NCI-H524 treated with DMSO at 0.1 percent for 48 hours (cell line): ENCODE data around the gene SLC2A13.
A peak's percentile ranks its signal among the peaks of the same experiment; 100 is the strongest.

Experiments used
- DNase-seq: peaks from one replicate; lab custom pipeline; 2025; lab: John Stamatoyannopoulos, UW

The SLC2A13 gene

DNA sequence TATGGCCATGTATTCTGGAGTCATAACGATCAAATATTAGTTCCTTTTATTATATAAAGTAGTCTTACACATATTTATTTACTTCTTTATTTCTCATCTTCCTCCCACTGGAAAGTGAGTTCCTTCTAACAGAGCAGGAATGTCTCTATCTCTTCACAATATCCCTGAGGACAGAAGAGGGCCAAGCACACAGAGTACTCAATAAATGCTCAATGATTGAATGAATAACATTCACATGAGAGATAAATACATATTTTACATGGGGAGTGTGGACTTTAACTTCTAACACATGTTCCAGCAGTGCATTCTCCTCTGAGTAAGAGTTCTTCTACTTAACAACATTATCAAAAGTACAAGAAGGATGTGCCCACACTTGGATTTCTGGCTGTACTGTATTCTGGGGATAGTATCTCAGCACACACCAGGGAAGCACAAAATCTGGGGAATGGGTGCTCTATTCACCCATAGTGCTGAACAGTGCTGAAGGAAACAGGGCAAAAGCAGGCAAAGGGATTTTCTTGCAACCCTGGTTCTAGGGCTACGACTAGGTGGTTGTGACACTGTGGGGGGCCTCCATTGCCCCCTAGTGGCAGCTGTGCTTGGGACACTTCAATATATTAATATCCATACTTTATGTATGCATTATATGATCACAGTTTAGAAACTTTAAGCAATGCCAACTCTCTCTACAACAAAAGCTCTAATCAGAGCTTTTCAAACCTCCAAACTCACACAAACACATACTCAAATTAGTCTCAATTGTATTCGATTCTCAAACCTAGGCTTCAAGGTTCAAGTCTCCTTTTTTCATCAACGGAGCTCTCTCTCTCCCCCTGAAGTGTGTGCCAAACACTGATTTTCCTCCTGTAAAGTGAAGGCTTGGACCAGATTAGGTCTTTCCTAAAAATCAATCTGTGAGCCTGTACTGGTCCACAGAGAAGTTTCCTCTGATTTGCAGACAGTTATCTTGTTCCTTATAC, 115.5 kb downstream of the SLC2A13 start:
- DNase-seq: no peak

DNA sequence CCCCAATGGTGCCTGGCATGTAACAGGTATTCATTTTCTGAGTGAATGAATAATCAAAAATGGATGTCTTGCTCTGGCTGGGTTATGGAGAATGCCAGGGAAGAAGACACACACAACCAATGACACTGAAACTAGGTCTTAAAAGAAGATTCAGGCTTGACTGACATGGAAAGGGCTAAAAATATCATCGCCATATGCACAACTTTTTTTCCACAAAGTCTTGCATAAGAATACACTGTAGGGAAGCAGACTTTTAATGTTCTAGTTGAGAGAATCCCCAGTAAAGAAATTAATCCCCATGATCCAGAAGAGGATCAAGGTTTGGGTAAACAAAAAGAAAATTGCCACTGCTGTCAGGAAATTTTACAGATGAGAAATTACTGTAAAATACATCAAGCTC, 116.4 kb downstream of the SLC2A13 start:
- no peak for DNase-seq

DNA sequence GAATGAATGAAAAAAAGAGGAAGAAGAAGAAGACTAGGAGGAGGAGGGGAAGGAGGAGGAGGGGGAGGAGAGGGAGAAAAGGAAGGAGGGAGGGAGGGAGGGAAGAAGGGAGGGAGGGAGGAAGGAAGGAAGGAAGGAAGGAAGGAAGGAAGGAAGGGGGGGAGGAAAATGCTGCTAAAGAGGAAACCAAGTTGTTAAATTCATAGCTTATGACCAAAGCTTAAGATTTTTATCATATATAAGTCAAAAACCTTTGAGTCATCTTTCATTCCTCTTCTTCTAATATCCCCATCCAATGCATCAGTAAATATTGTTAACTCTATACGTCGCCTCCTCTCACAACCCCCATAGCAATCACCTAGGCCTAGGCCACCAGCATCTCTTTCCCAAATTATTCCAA, 117.3 kb downstream of the SLC2A13 start:
- no peak for DNase-seq

DNA sequence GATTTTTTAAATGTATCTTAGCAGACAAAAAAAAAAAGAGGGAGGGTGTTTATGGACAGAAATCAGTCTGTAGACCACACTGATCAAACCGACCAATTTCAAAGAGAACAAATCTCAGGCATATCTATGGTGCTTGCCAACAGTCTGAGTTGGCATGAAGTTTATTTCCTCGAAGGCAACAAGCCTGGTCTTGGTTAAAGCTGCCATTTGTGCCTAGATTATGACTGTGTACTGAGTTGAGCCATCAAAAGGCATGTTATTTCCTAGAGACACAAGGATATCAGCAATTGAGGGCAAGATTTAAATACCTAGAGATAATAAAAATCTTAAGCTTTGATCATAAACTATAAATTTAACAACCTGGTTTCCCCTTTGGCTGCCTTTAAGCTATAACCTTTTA, 119.2 kb downstream of the SLC2A13 start:
- no peak for DNase-seq

DNA sequence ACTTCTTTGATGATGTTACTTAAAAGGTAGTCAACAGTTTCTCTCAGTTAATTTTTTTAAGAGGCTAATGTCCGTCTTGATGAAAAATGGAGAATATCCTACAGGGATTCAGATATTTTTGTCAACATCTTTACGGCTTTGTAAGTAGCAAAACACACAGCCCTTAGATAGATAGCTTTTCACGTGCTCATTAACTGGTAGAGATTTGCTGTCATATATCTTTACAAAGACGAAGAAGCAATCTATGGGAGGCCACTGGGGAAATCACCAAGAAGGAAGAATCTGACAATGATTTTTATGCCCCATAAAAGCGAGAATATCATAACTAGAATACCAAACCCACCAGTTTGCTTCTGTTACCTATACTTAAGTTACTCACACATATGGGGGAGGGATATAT, 121.2 kb downstream of the SLC2A13 start:
- no peak for DNase-seq

DNA sequence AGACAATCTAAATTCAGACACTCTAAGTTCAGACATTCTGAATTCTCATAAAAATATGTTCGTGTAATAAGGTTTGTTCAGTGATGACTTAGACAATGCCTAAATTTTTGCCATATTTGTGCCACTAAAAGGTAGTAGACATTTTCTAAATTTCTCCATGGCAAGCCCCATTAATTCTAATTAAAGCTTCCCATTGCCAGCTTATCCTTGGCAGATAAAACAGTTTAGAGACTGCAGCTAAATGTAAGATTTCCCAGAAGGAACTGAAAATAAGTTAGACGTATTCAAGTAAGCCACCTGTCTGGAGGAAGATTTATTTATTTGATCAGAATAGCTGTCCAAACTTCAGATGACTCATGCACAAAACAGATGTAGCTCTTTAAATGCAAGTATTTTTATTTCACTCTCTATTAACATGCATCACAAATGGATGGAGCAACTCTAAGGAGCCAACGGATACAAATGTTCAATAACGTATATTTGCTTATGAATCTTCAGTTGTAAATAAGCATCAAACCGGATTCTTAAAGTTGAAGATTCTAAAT, 130.4 kb downstream of the SLC2A13 start:
- no peak for DNase-seq

DNA sequence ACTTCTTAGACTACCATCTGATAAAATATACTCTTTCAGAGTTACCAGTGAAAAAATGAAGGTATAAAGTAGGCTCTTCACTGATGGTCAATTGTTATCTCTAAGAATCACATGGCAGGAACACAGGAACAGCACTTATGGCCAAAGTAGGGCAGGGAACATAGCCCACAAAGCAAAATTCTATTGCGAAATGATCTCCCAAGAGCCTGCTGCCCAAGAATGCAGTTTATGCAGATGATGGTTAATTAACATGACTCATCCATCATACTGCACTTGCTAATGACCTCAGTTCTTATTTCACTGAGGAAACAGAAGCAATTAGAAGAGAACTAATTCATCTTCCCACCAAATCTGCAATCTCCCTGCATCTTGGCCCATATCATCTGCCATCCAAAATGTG, 133.8 kb downstream of the SLC2A13 start:
- no peak for DNase-seq

DNA sequence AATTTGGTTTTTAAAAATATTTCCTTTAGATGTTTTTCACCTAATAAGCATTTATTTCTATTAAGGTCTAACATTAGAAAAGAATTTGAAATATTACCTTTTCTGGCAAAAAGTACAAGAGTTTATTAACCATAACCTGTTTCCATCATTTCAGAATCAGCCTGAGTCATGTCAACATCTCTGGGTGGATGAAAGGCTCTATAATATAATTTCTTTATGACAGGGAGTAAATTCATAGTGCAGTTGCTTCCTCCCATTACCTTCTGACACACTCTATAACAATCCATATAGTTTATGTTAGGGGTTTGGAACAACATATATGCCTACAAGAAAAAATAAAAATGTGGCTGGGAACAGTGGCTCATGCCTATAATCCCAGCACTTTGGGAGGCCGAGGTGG, 134.5 kb downstream of the SLC2A13 start:
- DNase-seq: no peak

DNA sequence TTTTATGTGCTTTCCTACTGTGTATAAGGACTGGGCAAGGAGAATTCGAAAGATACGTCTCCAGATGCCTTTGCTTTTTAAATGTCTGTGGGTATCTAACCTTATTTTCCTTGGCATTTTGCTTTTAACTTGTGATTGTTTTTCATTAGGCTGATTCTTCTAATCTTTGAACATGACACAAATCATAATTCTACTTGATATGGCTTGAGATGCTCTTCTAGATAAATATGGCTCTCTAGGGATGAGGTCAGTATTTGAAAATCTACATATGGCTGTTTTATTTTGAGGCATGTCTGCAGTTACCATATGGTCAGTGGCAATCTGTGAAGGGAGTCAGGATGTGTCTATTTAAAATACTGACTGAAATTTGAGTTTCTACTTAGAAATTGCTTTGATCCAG, 139.2 kb downstream of the SLC2A13 start:
- DNase-seq: peak; percentile 40

DNA sequence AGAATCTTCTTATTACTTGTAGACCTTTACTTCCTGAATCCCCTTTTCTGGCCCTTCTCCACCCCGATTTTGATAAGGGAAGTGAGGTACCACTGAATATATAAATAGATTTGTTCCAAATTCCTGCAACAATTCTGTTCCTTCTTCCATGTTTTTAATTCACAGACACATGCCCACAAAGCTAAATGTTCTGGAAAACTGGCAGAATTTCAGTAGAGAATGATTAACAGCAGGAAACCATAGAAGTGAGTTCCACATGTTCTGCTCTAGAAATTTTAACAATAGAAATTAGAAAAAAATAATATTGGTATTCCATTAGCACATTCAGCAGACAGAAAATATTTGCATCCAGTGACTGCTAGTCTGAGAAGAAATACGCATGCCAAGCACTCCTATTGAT, 139.6 kb downstream of the SLC2A13 start:
- no peak for DNase-seq

DNA sequence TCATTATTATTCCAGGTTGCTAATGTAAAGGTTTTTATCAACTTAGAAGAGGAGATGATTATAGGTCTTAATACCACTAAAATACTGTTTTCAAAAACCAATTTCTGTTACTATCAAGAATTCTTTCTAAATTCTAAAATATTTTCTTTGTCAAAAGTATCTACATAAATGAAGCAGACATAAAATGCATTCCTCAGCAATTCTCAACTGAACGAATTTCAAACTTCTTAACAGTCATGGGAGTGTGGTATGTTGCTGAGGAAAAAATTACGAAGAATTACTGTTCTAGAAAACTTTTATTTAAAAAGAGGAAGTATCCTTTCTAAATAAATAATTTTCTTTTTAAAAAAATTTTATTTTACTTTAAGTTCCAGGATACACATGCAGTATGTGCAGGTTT, 146.4 kb downstream of the SLC2A13 start:
- no peak for DNase-seq

DNA sequence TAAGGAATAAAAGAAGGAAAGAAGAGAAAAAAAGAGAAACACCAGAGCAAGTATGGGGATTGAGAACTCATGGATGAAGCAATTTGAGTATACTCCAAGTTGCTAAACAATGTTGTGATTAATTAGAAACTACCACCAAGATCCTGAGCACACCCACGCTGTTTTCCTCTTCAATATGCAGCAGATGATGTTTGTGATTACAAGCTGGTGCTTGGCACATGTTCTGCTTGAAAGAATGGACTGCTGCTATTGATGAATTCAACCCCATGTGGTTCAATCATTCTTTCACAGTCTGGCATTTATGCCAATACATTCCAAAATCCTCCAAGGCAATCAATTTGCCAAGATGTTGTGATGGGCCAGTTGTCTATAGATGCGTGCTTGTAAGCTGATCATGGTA, 146.8 kb downstream of the SLC2A13 start:
- DNase-seq: no peak

DNA sequence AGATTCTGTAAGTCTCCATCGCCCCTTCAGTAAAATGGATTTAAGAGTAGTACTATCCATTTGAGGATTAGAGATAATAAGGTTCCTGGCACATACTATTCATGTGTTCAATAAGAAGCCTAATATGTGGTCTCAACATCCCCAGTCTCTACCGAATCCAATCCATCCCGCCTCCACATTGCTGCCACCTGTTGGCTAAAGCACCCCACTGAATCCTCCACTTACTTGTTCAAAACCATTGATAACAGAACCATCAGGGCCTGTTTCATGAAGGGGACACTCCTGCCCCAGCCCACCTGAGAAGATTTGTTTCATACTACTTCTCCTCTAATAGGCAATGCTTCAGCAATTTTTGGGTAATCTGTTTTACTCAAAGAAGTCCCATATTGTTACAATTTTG, 147.5 kb downstream of the SLC2A13 start:
- DNase-seq: no peak

DNA sequence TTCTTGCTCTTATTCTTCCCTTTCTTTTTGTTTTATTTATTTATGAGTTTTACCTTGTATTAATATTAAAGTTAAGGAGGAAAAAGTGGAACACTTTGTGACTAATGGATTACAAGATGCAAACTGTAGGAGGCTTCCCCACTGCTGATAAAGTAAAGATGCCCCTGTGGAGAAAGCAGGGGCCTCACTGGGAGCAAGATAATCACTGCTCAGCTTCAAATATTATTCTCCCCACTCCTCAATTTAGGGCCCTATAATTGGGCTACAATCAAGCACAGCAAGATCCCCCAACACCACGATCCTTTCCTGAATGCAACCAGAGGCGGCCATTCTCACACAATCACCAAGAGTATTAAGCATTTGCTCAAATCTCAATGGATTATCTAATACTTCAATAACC, 149.2 kb downstream of the SLC2A13 start:
- no peak for DNase-seq

DNA sequence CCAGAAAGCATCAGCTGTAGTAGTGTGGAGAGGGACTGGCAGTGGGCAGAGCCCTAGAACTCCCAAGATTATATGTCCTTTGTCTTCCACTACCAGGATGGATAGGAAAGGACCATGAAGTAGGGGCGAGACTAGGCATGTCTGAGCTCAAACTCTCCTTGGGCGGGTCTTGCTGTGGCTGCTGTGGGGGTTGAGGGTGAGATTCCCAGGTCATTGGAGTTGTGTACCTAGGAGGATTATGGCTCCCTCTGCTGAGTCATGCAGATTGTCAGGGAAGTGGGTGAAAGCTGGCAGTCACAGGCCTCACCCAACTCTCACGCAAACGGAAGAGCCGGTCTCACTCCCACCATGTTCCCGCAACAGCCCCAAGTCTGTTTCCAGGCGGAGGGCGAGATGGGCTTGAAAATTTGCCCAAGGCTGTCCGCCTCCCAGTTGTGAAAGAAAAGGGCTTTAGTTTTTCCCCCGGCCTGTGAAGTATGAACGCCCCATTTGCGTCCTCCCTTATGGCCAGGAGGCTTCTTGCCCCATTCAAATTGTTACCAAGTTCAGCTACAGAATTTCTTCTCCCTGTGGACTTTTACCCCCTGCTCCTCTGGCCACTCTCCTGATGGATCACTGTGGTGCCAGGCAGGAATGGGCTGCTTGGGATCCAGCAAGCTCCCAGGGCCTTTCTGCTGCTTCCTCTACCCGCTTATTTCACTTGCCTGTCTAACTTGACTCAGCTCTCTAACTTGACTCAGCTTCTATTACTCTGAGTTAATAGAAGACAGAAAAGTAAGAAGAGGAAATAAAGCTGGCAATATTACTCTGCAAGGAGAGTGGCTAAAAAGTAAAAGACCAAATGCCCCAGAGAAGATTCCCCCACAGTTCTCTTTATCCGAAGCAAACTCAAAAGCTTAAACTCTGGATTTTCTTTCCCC, 159.3 kb downstream of the SLC2A13 start:
- no peak for DNase-seq

DNA sequence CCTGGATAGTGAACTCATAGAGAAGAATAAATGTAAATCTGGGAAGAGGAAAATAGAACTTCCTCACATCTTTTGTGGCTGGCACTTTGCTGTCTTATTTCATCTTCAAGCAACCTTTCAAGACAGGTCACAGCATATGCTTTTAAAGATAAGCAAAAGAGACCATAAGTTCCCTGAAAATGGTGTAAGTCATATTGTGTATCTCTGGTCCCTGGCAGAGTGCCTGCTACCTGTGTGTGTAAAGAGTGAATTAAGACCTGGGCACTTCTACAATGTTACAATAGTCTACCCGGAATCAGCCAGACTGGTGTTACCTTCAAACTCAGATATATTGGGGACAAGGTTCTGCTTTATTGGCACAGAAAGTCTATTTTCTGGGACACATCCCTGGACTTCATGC, 168.8 kb downstream of the SLC2A13 start:
- no peak for DNase-seq

DNA sequence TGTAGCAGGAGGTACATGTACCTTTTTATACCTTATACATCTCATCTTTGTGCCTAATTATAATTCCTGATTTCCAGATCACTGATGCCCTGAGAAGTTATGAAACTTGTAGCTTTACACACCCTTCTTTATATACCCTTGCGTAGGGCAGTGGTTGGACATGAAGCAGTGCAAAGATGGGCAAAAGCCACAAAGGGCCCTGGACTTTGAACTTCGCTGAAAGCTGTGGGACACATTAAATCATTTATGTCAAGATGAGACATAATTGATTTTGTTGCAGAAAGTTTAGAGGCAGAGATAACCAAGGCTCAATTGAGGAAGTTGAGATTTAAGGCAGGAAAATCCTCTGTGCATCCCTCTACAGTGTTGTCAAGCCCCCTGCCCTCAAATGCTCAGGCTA, 170.0 kb downstream of the SLC2A13 start:
- no peak for DNase-seq

DNA sequence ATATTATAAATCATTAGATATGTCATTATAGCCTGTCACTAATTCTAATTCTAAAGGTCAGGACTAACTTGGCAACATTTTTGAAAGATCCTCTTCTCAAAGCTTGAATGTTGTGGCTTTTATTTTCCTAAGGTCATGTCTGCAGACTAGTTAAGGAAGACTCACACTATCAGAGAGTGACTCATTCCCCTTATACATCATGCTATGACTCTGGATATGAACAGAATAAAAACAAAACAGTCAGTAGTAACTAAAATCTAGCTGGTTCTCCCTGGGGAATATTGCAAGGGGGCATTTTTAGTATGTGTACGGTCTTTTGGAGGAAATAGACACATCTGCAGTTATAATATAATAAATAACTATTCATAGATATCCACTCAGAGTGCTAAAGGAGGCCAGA, 170.6 kb downstream of the SLC2A13 start:
- no peak for DNase-seq

DNA sequence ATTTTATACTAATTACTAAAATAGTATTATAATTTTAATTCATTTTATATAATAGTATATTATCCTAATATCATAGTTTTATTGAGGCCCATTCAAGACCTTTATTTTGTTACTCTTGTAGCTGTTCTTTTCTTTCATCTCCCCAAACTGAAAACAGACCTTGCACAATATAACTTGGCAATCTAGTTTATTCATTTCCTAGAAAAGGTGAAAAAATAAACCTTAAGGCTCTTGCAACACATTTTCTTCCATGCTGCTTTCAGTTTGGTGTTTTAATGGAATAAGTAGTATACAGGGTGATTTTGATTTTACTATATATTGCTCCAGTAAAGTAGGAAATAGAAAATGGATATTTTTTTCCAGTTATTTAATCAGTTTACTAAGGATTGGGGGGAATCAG, 174.0 kb downstream of the SLC2A13 start:
- DNase-seq: no peak

DNA sequence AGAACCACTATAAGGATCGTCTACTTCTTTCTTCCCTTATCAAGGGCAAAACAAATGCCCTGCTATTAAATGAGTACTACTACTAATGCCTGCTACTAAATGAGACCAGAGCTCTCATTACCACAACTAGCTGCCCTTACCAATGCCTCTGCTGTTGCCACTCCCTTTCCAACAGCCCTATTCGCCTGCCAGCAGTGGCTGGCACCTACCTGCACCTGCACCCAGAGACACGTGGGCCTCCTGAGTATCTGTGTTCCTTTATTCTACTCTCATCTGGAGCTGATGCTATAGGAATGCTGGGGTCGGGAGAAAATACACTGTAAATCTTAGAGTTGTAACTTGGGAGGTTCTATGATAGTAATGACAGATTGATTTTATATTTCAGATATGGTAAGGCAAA, 174.7 kb downstream of the SLC2A13 start:
- no peak for DNase-seq

DNA sequence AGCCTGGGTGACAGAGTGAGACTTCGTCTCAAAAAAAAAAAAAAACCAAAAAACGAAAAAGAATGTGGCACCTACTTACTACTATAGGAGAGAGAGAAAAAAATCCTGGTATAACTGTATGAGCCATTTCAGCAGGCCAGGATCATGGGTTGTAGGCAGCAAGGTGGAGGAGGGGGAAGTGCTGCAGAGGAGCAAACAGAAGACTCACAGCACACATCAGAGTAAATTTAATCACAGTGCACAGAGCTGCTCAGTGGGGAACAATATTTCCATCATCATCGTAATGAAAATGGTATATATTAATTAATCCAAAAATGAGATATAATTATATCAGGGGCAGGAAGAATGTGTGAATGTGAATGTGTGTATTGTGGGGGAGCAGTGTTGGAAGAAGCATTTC, 175.8 kb downstream of the SLC2A13 start:
- no peak for DNase-seq

DNA sequence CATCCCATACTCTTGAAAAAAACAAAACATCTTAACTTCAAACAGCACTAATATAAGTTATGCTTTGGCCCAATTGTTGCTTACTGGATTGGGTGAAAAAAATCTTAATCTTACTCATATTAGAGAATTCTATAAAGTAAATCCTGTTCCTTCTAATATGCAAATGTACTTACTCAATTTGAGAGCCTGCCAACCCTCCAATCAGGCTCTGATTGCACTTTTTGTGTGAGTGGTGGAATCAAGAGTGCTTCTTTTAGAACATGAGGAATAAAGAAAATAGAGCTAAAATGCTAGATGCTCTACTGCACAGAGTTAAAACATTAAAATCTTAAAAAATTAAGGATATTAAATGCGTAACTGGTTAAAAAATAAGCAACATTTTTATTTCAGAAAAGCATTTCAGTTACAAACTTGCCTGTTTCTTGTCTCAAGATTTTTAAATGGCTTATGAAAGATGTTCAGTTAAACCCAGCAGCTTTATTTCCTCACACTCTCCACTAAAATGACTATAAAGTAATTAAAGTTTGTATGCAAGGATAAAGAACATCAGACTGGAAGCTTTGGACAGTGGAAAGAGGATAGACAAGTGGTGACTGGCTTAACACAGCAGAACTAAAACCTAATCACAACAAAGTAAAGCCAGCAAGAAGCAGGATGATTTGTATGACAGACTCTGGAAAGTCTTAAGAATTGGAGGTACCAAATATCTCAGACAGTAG, 177.5 kb downstream of the SLC2A13 start:
- DNase-seq: no peak
